SU-DHL-6 (cell line): ENCODE data around the gene RGS3.

Experiments
- EZH2phosphoT487 ChIP-seq: fragments of 200-600 bp; sonication (generic), shearing (Covaris generic); conservative IDR thresholded peaks from 2 replicates; pipeline ENCODE4 v1.6.1; 2018; ENCODE audit warnings: mild to moderate bottlenecking, antibody characterized with exemption, low read length, moderate library complexity, mixed read lengths
- TF ChIP-seq, protein P1 (sequence below): fragments of 200-600 bp; sonication (generic); IDR thresholded peaks from one replicate; pipeline ENCODE4 v1.5.1; 2017; ENCODE audit warnings: antibody characterized with exemption, mild to moderate bottlenecking, low read length, moderate library complexity; ENCODE audit not compliant: insufficient read depth, poor library complexity, severe bottlenecking

DNA sequence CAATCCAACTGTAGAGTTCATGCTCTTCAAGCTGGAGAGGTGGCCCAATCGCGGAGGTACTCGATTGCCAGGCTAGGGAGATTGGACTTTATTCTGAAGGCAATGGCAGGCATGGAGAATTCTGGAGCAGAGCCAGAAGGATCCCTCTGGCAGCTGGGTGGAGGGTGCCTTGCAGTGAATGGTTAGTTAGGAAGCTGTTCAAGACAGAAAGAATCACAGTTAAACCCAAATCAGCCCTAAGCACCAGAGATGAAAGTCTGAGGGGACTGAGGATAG, 182.4 kb downstream of the RGS3 start:
- no peak for TF ChIP-seq EZH2phosphoT487
- TF ChIP-seq, protein P1, sequence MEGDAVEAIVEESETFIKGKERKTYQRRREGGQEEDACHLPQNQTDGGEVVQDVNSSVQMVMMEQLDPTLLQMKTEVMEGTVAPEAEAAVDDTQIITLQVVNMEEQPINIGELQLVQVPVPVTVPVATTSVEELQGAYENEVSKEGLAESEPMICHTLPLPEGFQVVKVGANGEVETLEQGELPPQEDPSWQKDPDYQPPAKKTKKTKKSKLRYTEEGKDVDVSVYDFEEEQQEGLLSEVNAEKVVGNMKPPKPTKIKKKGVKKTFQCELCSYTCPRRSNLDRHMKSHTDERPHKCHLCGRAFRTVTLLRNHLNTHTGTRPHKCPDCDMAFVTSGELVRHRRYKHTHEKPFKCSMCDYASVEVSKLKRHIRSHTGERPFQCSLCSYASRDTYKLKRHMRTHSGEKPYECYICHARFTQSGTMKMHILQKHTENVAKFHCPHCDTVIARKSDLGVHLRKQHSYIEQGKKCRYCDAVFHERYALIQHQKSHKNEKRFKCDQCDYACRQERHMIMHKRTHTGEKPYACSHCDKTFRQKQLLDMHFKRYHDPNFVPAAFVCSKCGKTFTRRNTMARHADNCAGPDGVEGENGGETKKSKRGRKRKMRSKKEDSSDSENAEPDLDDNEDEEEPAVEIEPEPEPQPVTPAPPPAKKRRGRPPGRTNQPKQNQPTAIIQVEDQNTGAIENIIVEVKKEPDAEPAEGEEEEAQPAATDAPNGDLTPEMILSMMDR = no peak
